ENCODE data around the gene TACC2.
"Not testable (repeated sequence)": the region's sequence is repeated elsewhere in the genome, so short reads cannot be mapped to it uniquely, and the experiment has no call there.

TACC2 gene, protein sequence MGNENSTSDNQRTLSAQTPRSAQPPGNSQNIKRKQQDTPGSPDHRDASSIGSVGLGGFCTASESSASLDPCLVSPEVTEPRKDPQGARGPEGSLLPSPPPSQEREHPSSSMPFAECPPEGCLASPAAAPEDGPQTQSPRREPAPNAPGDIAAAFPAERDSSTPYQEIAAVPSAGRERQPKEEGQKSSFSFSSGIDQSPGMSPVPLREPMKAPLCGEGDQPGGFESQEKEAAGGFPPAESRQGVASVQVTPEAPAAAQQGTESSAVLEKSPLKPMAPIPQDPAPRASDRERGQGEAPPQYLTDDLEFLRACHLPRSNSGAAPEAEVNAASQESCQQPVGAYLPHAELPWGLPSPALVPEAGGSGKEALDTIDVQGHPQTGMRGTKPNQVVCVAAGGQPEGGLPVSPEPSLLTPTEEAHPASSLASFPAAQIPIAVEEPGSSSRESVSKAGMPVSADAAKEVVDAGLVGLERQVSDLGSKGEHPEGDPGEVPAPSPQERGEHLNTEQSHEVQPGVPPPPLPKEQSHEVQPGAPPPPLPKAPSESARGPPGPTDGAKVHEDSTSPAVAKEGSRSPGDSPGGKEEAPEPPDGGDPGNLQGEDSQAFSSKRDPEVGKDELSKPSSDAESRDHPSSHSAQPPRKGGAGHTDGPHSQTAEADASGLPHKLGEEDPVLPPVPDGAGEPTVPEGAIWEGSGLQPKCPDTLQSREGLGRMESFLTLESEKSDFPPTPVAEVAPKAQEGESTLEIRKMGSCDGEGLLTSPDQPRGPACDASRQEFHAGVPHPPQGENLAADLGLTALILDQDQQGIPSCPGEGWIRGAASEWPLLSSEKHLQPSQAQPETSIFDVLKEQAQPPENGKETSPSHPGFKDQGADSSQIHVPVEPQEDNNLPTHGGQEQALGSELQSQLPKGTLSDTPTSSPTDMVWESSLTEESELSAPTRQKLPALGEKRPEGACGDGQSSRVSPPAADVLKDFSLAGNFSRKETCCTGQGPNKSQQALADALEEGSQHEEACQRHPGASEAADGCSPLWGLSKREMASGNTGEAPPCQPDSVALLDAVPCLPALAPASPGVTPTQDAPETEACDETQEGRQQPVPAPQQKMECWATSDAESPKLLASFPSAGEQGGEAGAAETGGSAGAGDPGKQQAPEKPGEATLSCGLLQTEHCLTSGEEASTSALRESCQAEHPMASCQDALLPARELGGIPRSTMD (N-terminal part only)

GRCh38 chr10:121988361-121989324, at the start of gene TACC2:
Gene TACC2, plus strand, starts transcription at chr10:121989163. Its CDS starts 32,819 bp downstream, at chr10:122021982.
- DNase-seq: no peak

GRCh38 chr10:121941532-121941931, 47.4 kb upstream of the TACC2 start:
- DNase-seq: no peak

GRCh38 chr10:121942749-121943416, 46.1 kb upstream of the TACC2 start:
- DNase-seq: no peak

DNA sequence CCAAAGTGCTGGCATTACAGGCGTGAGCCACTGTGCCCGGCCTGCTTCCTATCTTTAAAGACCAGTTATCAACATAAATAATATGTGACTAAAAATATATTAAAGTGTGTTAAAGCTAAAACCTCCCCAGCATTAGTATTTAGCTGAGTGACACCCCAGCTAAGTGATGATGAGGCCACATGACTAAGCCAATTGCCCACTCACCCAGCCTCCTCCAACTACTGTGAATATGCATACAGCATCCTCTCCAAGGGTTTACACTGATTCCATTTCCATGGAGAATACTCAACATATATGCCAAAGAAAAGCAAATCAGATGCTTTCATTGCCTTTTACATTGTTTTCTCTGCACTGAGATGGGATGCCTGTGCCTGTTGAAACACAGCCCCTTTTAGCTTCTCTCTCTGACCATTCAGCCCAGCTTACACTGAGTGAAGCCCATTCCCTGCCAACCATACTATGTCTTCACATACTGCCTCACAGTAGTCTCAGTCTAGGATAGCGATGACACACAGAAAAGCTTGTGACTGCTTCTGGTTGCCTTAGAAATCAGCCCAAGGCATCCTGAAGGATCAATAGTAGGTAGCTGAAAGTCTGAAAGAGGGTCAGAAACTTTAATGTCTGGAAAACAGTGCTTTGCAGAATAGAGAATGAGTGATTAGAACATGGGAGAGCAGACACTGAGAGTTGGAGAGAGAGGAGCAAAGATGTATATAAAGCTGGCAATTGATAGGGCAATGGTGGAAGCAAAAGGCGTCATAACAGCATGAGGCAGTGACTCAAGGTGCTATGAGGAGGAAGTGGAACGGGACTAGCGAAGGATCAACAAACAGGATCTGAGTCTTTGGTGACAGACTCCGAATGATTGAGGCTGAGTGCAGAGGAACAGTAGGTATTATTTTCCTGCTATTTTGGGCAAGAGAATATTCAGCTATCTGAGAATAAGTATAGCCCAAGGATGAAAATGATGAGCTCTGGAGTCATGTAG, 41.3 kb upstream of the TACC2 start:
- no peak for DNase-seq

- no peak for DNase-seq
These were observed 39.9 kb upstream of the TACC2 start for GRCh38 chr10:121949049-121949448.

DNA sequence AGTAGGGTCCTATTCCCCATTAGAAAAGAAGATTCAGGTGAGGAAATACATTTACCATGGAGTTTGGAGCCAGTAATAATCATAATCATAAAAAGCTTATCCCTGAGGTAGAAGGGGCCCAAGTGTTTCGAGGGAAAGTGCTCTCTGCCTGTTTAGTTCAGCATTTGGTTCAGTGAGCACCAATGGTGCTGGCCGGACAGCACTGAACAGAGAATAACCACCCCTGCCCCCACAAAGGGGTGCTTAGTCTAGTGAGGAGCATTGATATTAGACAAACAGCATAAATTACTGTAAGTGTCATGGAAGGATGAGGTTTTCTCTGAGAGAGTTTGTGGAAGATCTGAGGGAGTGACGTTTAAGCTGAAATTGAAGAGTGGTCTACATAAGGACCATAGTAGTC, 39.5 kb upstream of the TACC2 start:
- DNase-seq: no peak

- DNase-seq: no peak
These were observed 36.7 kb upstream of the TACC2 start for GRCh38 chr10:121952226-121952625.

GRCh38 chr10:121956111-121957061, 32.6 kb upstream of the TACC2 start:
- no peak for DNase-seq

DNA sequence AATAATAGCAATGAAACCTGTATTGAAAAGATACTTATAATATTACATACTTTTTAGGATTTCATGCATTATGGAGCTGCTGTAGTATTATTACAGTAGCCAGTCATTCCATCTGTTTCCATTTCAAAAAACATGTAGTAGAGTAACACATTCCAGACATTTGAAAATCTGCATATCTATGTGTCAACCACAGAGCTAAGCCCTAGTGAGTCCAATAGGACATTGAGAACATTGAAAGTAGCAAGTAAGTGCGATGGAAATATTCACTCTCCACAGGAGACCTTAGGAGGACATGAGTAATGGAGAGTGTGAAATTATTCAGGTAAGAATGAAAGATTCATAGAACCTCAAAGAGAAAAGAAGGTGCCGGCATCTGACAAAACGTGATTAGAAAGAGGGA, 29.3 kb upstream of the TACC2 start:
- DNase-seq: no peak

DNA sequence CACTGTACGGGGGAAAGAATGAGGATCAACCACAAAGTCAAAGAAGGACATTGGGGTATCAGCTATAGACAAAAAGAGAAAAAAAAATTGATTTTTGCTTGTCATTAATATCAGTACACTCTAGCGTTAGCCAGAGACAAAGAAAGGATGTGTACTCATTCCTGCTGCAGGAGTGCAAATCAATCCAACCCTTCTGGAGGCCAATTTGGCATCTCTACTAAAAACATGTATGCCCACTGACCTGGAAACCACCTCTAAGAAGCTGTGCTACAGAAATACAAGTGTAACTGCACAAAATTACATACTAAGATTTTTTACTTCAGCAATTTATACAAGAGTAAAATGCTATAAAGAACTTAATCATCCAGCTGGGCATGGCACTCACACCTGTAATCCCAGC, 27.5 kb upstream of the TACC2 start:
- DNase-seq: no peak

DNA sequence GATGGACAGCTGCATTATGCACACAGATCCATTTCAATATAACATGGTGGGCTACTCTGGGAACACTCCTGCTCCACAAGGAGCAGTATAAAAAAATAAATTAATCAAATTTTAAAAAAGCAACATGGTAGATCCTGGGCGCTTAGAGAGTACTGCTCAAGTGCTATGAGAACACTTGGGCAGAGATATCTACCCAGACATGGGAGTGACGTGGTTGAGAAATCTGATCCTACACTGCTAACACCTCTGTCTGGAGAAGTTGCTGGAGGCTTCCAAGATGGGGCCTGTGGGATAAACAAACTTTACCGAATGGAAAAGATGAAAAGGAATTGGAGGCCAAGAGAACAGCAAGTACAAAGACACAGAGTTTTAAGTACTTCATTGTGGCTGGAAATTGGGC, 23.0 kb upstream of the TACC2 start:
- no peak for DNase-seq

GRCh38 chr10:121969086-121969485, 19.9 kb upstream of the TACC2 start:
- not testable (repeated sequence) for DNase-seq

DNA sequence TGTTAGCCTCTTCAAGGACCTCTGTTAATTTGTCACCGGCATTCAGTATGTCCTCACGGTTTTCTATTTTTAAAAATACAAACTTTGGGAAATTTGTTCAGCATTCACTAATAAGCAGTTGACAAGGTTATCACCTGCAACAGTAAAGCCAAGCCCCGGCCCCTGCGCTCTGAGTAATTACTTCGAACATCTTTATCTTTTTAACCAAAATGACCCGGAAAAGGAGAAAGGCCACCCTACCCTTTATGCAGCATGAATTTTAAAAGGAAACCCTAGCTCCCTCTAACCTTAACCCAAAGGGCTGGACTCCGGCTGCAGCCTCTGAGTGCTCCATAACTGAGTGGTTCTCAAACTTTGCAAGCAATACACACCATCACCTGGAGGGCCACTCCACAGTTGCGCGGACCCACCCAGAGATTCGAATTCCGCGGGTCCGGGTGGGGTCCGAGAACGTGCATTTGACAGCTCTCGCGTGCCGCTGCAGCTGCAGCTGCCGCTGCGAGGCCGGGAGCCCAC, 14.9 kb upstream of the TACC2 start:
- DNase-seq: no peak

GRCh38 chr10:121974535-121975294, 14.2 kb upstream of the TACC2 start, which contains the start of gene NSMCE4A:
Gene NSMCE4A, minus strand, starts transcription at chr10:121975217. Its CDS starts 52 bp downstream, at chr10:121975165.
- peak; percentile 74 for DNase-seq

DNA sequence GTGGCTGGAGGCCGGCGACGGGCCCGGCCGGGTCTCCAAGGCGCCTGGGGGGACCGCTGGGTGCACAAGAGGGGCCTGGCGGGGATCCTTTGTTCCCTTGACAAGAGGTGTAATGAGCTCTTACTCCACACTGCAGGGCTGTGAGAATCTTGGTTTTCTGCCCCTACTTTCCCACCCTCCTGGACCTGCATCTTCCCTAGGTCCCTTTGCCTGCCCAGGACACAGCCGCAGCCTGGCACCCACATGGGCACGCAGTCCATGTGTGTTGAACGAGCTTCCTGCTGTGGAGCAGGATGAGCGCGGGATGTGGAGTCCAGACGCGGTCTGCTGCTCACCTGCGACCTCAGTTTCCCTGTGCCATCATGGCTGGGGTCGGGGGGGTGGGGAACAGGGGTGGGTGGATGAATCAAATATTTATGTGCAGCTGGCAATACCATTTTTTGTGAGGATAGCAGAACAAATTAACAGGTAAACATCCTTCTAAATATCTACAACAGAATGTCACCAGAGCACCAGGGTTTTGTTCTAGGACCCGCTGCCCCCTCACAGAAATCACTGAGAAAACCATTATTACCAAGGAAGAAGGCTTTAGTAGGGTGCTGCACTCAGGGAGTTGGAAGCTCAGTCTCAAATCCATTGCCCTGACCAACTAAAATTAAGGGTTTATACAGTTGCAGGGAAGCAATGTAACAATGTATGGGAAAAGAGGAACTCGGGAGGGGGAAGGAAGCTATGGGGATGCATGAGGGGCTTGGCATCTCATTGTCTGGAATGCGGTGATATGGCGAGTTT, 13.5 kb upstream of the TACC2 start:
- DNase-seq: no peak

GRCh38 chr10:121976607-121977006, 12.4 kb upstream of the TACC2 start:
- no peak for DNase-seq

DNA sequence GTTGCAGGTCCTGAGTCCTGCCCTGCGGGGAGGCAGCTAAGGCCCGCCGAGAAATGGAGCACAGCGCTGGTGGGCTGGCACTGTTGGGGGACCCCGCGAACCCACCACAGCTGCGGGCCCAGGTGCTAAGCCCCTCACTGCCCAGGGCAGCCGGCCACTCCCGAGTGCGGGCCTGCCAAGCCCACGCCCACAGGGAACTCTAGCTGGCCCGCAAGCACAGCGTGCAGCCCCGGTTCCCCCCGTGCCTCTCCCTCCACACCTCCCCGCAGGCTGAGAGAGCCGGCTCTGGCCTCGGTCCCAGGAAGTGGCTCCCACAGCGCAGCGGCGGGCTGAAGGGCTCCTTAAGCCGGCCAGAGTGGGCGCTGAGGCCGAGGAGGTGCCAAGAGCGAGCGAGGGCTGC, 10.5 kb upstream of the TACC2 start:
- DNase-seq: no peak
